Measurements from ENCODE around the gene WDR4.
"Not testable (repeated sequence)": the region's sequence is repeated elsewhere in the genome, so short reads cannot be mapped to it uniquely, and the experiment has no call there.

DNA sequence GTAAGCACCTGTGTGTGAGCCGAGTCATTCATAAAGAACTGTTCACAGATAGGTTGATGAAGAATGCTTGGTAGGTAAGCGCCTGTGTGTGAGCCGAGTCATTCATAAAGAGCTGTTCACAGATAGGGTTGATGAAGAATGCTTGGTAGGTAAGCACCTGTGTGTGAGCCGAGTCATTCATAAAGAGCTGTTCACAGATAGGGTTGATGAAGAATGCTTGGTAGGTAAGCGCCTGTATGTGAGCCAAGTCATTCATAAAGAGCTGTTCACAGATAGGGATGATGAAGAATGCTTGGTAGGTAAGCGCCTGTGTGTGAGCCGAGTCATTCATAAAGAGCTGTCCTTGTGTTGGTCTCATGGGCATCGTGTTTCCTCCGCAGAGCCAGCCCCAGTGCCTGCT, 29.1 kb upstream of the WDR4 start:
- TF ChIP-seq YY1 (IDR thresholded peaks at IDR 0.05; ENCODE audit: insufficient read depth, insufficient read length); SUZ12 (IDR thresholded peaks at IDR 0.05; ENCODE audit: extremely low read depth, insufficient read depth, insufficient read length): not testable (repeated sequence)
